ENCODE data around the gene NUBP1. TPM values are rescaled to one million over a fixed set of nuclear protein-coding genes. Genes with fewer than 3 reads are reported as not detected.

The NUBP1 gene
- polyA plus RNA-seq, 1 donor (not counting 4 experiments of a cell fraction or from before 2014, with no cell fraction given), result 22.2 TPM

- Histone ChIP-seq H3K4me3 (ENCODE audit: control insufficient read depth in 2 of 3, extremely low read depth in 1 of 3, insufficient read depth in 2 of 3, low read depth in 1 of 3, low read length in 3 of 3) (no peak overlapping the region), H3K36me3 (ENCODE audit: control insufficient read depth in 2 of 2, extremely low read depth in 1 of 2, insufficient read depth in 2 of 2, low read length in 2 of 2) (peaks cover 0 to 2% of the 10 kb centered on the region in 2 experiments), H3K79me2 (ENCODE audit: control insufficient read depth, insufficient read depth, low read length) (no peaks in the 10 kb centered on the region), H2AFZ (ENCODE audit: control insufficient read depth, low read length) (no peak overlapping the region), H3K27me3 (ENCODE audit: control insufficient read depth, extremely low read depth, insufficient read depth, low read length) (no peaks in the 10 kb centered on the region), H3K9me3 (ENCODE audit: control insufficient read depth, low read depth, low read length) (no peaks in the 10 kb centered on the region), H3K9ac (ENCODE audit: control insufficient read depth, extremely low read depth, insufficient read depth, low read length) (no peak overlapping the region), H3K27ac (ENCODE audit: control insufficient read depth, insufficient read depth, low read length) (no peak overlapping the region), H3K4me1 (ENCODE audit: control insufficient read depth, extremely low read depth, insufficient read depth, low read length) (peaks cover 3% of the 10 kb centered on the region), H4K20me1 (ENCODE audit: control insufficient read depth, extremely low read depth, insufficient read depth, low read length) (no peaks in the 10 kb centered on the region), H3K4me2 (ENCODE audit: control insufficient read depth, extremely low read depth, insufficient read depth, low read depth, low read length) (no peak overlapping the region), H3K9me1 (ENCODE audit: control insufficient read depth, extremely low read depth, insufficient read depth, low read length) (peaks cover 2% of the 10 kb centered on the region)
- DNase-seq (ENCODE audit: low read depth, low spot score) (no peak), FAIRE-seq (no peak)
- dilution Hi-C loops (cut with MboI; ENCODE audit: extremely low pct_ligation_motif_present, low sequenced_read_pairs), result no loop called here
- TF ChIP-seq EZH2 (IDR thresholded peaks at IDR 0.05; ENCODE audit: low read length), result no peak
- TF ChIP-seq, protein P1, sequence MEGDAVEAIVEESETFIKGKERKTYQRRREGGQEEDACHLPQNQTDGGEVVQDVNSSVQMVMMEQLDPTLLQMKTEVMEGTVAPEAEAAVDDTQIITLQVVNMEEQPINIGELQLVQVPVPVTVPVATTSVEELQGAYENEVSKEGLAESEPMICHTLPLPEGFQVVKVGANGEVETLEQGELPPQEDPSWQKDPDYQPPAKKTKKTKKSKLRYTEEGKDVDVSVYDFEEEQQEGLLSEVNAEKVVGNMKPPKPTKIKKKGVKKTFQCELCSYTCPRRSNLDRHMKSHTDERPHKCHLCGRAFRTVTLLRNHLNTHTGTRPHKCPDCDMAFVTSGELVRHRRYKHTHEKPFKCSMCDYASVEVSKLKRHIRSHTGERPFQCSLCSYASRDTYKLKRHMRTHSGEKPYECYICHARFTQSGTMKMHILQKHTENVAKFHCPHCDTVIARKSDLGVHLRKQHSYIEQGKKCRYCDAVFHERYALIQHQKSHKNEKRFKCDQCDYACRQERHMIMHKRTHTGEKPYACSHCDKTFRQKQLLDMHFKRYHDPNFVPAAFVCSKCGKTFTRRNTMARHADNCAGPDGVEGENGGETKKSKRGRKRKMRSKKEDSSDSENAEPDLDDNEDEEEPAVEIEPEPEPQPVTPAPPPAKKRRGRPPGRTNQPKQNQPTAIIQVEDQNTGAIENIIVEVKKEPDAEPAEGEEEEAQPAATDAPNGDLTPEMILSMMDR (optimal IDR thresholded peaks at IDR 0.05 in 1 of 3, IDR thresholded peaks at IDR 0.05 in 1 of 3, conservative IDR thresholded peaks at IDR 0.05 in 1 of 3; ENCODE audit: extremely low read depth in 1 of 3, insufficient read depth in 2 of 3, low read length in 3 of 3), result no peak
These were observed 7.7 kb downstream of the NUBP1 start for GRCh38 chr16:10751291-10751697.

DNA sequence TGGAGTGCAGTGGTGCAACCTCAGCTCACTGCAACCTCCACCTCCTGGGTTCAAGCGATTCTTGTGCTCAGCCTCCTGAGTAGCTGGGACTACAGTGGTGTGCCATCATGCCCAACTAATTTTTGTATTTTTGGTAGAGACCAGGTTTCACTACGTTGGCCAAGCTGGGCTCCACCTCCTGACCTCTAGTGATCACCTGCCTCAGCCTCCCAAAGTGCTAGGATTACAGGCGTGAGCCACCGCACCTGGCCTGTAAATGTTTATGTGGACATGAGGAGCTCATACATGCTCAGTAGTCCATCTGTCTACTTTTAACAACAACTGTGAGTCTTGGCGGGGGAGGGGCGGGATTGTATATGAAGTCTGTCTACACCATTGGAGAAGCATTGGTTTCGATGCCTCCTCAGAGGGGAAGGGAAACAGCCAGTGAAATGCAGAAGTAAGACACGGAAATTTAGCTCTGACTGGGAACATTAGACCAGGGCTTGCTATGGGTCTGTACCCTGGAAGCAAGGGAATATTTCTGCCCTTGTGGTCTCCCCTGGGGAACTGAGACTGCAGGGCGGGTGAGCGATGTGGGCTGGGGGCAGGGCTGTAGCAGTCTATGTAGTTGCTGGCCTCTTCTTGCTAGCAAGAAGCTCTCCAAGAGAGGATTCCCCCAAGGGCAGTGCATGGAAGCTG lies 9.3 kb downstream of the NUBP1 start:
- H3K4me2 ChIP-seq (ENCODE audit: control insufficient read depth, extremely low read depth, insufficient read depth, low read depth, low read length), result no peak overlapping the region
- no peak overlapping the region for H3K4me3 ChIP-seq (ENCODE audit: control insufficient read depth in 2 of 3, extremely low read depth in 1 of 3, insufficient read depth in 2 of 3, low read depth in 1 of 3, low read length in 3 of 3)
- H3K9me3 ChIP-seq (ENCODE audit: control insufficient read depth, low read depth, low read length), result no peaks in the 10 kb centered on the region
- H3K36me3 ChIP-seq (ENCODE audit: control insufficient read depth in 2 of 2, extremely low read depth in 1 of 2, insufficient read depth in 2 of 2, low read length in 2 of 2), result peaks cover 5% of the 10 kb centered on the region in 2 experiments
- no peaks in the 10 kb centered on the region for H3K79me2 ChIP-seq (ENCODE audit: control insufficient read depth, insufficient read depth, low read length)
- H3K27ac ChIP-seq (ENCODE audit: control insufficient read depth, insufficient read depth, low read length), result no peak overlapping the region
- FAIRE-seq (no peak), DNase-seq (ENCODE audit: low read depth, low spot score) (no peak)
- peaks cover 2% of the 10 kb centered on the region for H3K9me1 ChIP-seq (ENCODE audit: control insufficient read depth, extremely low read depth, insufficient read depth, low read length)
- dilution Hi-C loops (cut with MboI; ENCODE audit: extremely low pct_ligation_motif_present, low sequenced_read_pairs), result no loop called here
- H3K9ac ChIP-seq (ENCODE audit: control insufficient read depth, extremely low read depth, insufficient read depth, low read length), result no peak overlapping the region
- no peaks in the 10 kb centered on the region for H3K27me3 ChIP-seq (ENCODE audit: control insufficient read depth, extremely low read depth, insufficient read depth, low read length)
- TF ChIP-seq EZH2 (IDR thresholded peaks at IDR 0.05; ENCODE audit: low read length), result no peak
- TF ChIP-seq, protein P1 (optimal IDR thresholded peaks at IDR 0.05 in 1 of 3, IDR thresholded peaks at IDR 0.05 in 1 of 3, conservative IDR thresholded peaks at IDR 0.05 in 1 of 3; ENCODE audit: extremely low read depth in 1 of 3, insufficient read depth in 2 of 3, low read length in 3 of 3), result no peak
- H2AFZ ChIP-seq (ENCODE audit: control insufficient read depth, low read length), result no peak overlapping the region
- no peaks in the 10 kb centered on the region for H4K20me1 ChIP-seq (ENCODE audit: control insufficient read depth, extremely low read depth, insufficient read depth, low read length)
- H3K4me1 ChIP-seq (ENCODE audit: control insufficient read depth, extremely low read depth, insufficient read depth, low read length), result peaks cover 3% of the 10 kb centered on the region
